Activated CD8-positive, alpha-beta T cell treated with anti-CD3 and anti-CD28 coated beads for 36 hours (primary cell): ENCODE measurements around the gene GRID1. TPM values are rescaled to one million over a fixed set of nuclear protein-coding genes. Genes with fewer than 3 reads are reported as not detected.

Experiments
- ATAC-seq: fragments of 200-7000 bp; cut with Tn5 transposase; one replicate; pipeline ENCODE4 v1.10.0; 2021; ENCODE audit warnings: mild to moderate bottlenecking, moderate library complexity
- CTCF ChIA-PET: fragments of 350-600 bp; sonication (Branson Sonifier 250); formaldehyde crosslinking; loops from one replicate; lab custom pipeline; 2021; ENCODE audit warnings: antibody characterized with exemption; lab: Charles Lee
- POLR2A ChIA-PET: fragments of 350-600 bp; sonication (Branson Sonifier 250); formaldehyde crosslinking; loops from one replicate; lab custom pipeline; 2021; ENCODE audit warnings: antibody characterized with exemption; lab: Charles Lee
- DNase-seq: peaks from one replicate; pipeline ENCODE4 v3.0.0-alpha.2; 2020
- H3K27ac Mint-ChIP-seq: one replicate; pipeline ENCODE4 v1.8.0; 2021; ENCODE audit warnings: mild to moderate bottlenecking, mixed read lengths
- H3K27me3 Mint-ChIP-seq: one replicate; pipeline ENCODE4 v1.8.0; 2021; ENCODE audit warnings: mixed read lengths
- H3K36me3 Mint-ChIP-seq: one replicate; pipeline ENCODE4 v1.8.0; 2021; ENCODE audit warnings: low read depth, mixed read lengths
- H3K4me1 Mint-ChIP-seq: one replicate; pipeline ENCODE4 v1.8.0; 2021; ENCODE audit warnings: low read depth, mixed read lengths
- H3K4me3 Mint-ChIP-seq: one replicate; pipeline ENCODE4 v1.8.0; 2021; ENCODE audit warnings: mild to moderate bottlenecking, moderate library complexity, mixed read lengths
- H3K9me3 Mint-ChIP-seq: one replicate; pipeline ENCODE4 v1.8.0; 2021; ENCODE audit warnings: mixed read lengths
- intact Hi-C: fragments of 100-400 bp; cut with micrococcal nuclease; formaldehyde crosslinking; loops from one replicate; pipeline ENCODE4 v1.10.0; 2022
- total RNA-seq, 2 experiments: library from RNA; stranded (reverse); gene quantifications; one replicate each; pipeline ENCODE4 v1.2.3, GENCODE V29; 2021
- TF ChIP-seq, protein P1 (sequence below): fragments of 200-600 bp; IDR thresholded peaks from one replicate; pipeline ENCODE4 v1.8.0; 2022; ENCODE audit warnings: antibody characterized with exemption, mild to moderate bottlenecking

GRID1 gene
- total RNA-seq, 2 experiments from 2014 or later = not detected

DNA sequence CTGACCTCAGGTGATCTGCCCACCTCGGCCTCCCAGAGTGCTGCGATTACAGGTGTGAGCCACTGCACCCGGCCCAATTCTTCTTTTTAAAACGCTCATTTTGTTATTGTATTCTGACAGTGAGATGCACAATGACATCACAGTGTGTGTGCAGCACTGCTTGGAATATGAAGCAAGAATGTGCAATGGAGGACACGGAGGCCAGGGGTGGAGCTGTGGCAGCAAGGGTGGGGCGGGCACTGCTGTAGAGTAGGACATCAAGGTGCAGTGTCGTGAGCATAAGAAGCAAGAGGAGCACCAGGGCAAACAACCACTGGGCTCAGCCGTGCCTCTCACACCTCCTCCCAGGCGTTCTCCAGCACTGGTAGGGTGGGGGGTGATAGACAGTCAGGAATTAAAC lies 26.8 kb upstream of the GRID1 start:
- Mint-ChIP-seq H3K36me3 (no peaks in the 10 kb centered on the region), H3K4me3 (no peak overlapping the region), H3K27ac (no peak overlapping the region)

GRCh38 chr10:86392723-86393094 lies 26.1 kb upstream of the GRID1 start:
- ATAC-seq = no peak
- DNase-seq = no peak

More for the DNA sequence above, 26.8 kb upstream of the GRID1 start:
- intact Hi-C loops = loop anchor here (10.0 kb wide), 1 partner anchor 51 kb away; no protein-coding TSS in a partner anchor
- no peak for ATAC-seq
- no peaks in the 10 kb centered on the region for H3K9me3 Mint-ChIP-seq
- TF ChIP-seq, protein P1, sequence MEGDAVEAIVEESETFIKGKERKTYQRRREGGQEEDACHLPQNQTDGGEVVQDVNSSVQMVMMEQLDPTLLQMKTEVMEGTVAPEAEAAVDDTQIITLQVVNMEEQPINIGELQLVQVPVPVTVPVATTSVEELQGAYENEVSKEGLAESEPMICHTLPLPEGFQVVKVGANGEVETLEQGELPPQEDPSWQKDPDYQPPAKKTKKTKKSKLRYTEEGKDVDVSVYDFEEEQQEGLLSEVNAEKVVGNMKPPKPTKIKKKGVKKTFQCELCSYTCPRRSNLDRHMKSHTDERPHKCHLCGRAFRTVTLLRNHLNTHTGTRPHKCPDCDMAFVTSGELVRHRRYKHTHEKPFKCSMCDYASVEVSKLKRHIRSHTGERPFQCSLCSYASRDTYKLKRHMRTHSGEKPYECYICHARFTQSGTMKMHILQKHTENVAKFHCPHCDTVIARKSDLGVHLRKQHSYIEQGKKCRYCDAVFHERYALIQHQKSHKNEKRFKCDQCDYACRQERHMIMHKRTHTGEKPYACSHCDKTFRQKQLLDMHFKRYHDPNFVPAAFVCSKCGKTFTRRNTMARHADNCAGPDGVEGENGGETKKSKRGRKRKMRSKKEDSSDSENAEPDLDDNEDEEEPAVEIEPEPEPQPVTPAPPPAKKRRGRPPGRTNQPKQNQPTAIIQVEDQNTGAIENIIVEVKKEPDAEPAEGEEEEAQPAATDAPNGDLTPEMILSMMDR = no peak
- POLR2A ChIA-PET = no interaction called here
- H3K27me3 Mint-ChIP-seq = peaks cover 6% of the 10 kb centered on the region
- peaks cover 2% of the 10 kb centered on the region for H3K4me1 Mint-ChIP-seq
- CTCF ChIA-PET = interaction anchor here (1.0 to 1.2 kb wide), 2 partner anchors 17 to 192 kb away, joined by 3 read pairs; no protein-coding TSS in a partner anchor
- no peak for DNase-seq

DNA sequence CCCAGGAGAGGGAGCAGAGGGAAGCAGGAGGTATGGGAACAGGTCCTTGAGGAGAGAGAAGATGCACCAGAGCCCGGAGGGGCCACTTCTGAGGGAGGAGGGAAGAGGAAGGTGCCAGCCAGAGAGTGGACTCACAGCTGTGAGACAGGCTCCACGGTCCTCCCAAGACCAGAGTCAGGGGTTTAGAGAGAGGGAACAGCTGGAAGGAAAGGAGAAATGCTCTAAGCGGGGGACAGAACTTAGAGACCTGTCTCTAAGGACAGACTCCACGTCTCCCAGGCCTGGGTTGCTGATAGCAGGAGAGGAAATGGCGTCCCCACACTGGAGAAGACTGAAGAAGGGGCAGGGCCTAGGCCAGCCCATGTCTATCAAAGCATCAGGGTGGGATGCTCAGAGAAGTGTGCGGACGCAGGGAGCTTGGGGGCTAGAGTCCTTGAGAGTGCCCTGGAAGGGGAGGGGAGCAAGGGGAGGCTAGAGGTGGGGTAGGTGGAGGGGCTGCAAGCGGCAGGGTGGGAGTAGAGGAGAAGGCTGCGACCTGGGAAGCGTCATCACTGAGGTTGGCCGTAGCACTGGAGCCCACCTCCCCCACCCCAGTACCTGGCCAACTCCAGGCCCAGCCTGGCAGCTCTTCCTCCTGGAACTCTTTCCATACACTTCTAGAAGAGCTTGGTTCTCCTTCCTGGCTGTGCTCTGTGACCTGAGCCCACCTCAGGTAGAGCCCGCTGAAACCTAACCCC lies 25.6 kb upstream of the GRID1 start:
- TF ChIP-seq, protein P1 = no peak
- DNase-seq (no peak), ATAC-seq (no peak)
- H3K4me3 Mint-ChIP-seq = no peak overlapping the region
- H3K36me3 Mint-ChIP-seq = no peaks in the 10 kb centered on the region
- H3K4me1 Mint-ChIP-seq = peaks cover 2% of the 10 kb centered on the region
- no peak overlapping the region for H3K27ac Mint-ChIP-seq
- no peaks in the 10 kb centered on the region for H3K9me3 Mint-ChIP-seq
- intact Hi-C loops = loop anchor here (10.0 kb wide), 1 partner anchor 53 kb away; no protein-coding TSS in a partner anchor
- peaks cover 16% of the 10 kb centered on the region for H3K27me3 Mint-ChIP-seq
- ChIA-PET CTCF (interaction anchor here (1.7 kb wide), 1 partner anchor 8 kb away, joined by 8 read pairs; no protein-coding TSS in a partner anchor), POLR2A (no interaction called here)

More at GRCh38 chr10:86392723-86393094, 26.1 kb upstream of the GRID1 start:
- H3K27me3 Mint-ChIP-seq = peaks cover 10% of the 10 kb centered on the region
- no peaks in the 10 kb centered on the region for H3K9me3 Mint-ChIP-seq
- TF ChIP-seq, protein P1 = no peak
- POLR2A ChIA-PET = no interaction called here
- CTCF ChIA-PET = no interaction called here
- H3K36me3 Mint-ChIP-seq = no peaks in the 10 kb centered on the region
- H3K4me3 Mint-ChIP-seq = no peak overlapping the region
- peaks cover 2% of the 10 kb centered on the region for H3K4me1 Mint-ChIP-seq
- intact Hi-C loops = loop anchor here (10.0 kb wide), 1 partner anchor 52 kb away; no protein-coding TSS in a partner anchor
- no peak overlapping the region for H3K27ac Mint-ChIP-seq

DNA sequence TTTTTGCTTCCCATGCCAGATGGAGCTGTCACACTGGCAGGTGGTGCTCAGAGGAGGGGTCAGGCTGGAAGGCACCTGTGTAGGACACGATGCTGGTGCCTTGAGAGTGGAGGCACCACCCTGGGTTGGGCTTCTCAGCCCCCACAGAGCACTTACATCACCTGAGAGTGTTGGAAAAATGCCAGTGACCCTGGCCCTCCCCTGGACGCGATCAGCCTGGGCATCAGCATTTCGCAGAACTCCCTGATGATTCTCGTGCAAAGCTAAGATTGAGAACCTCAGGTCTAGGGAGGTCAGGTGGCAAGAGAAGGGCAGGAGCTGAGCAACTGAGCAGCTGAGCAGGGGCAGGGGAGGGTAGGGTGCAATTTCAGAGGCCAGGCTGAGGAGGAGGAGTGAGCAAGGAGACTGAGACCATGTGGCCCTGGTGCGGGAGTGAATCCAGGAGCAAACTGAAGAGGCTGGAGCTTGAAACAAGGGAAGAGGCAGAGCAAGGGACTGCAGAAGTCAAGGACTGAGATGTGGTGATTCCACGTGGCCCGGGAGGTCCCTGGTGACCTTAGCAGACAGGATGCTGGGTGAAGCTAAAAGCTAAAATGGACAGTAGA lies 24.7 kb upstream of the GRID1 start:
- ATAC-seq = no peak
- no peak for DNase-seq
- TF ChIP-seq, protein P1 = no peak
- Mint-ChIP-seq H3K4me1 (peaks cover 2% of the 10 kb centered on the region), H3K9me3 (no peaks in the 10 kb centered on the region), H3K4me3 (no peak overlapping the region), H3K27ac (no peak overlapping the region), H3K27me3 (peaks cover 18% of the 10 kb centered on the region), H3K36me3 (no peaks in the 10 kb centered on the region)
- ChIA-PET POLR2A (interaction anchor here (0.5 kb wide), 1 partner anchor 697 kb away, joined by 3 read pairs; no protein-coding TSS in a partner anchor), CTCF (interaction anchor here (1.7 kb wide), 1 partner anchor 9 kb away, joined by 8 read pairs; no protein-coding TSS in a partner anchor)
- intact Hi-C loops = loop anchor here (10.0 kb wide), 1 partner anchor 53 kb away; no protein-coding TSS in a partner anchor
